NCI-H82 treated with DMSO at 0.1 percent for 48 hours (cell line): Measurements from ENCODE around the gene FGFR2.
"Not testable (repeated sequence)": the region's sequence is repeated elsewhere in the genome, so short reads cannot be mapped to it uniquely, and the experiment has no call there.

Experiments
- DNase-seq: peaks from one replicate; lab custom pipeline; 2025; ENCODE audit not compliant: unreplicated experiment; lab: John Stamatoyannopoulos, UW

Gene FGFR2

GRCh38 chr10:121525251-121526134, 72.8 kb downstream of the FGFR2 start:
- no peak for DNase-seq

GRCh38 chr10:121524157-121524817, 74.0 kb downstream of the FGFR2 start:
- DNase-seq, result no peak

GRCh38 chr10:121522831-121523230, 75.4 kb downstream of the FGFR2 start:
- no peak for DNase-seq

DNA sequence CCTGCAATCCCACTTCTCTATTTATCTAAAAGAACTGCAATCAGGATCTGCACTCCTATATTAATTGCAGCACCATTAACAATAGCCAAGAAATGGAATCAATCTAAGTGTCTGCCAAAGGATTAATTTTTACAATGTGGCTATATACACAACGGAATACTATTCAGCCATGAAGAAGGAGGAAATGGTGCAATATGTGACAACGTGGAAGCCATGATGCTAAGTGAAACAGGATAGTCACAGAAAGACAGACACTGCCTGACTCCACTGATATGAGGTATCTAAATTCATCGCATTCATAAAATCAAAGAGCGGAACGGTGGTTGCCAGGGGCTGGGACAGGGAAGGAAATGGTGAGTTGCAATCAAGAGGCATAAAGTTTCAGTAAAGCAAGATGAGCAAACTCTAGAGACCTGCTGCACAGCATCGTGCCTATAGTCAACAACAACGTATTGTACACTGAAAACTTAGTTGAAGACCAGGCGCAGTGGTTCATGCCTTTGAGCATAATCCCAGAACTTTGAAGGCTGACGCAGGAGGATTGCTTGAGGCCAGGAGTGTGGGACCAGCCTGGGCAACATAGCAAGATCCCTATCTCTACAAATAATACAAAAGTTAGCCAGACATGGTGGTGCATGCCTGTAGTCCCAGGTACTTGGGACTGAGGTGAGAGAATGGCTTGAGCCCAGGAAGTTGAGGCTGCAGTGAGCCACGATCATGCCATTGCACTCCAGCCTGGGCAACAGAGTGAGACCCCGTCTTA, 76.3 kb downstream of the FGFR2 start:
- DNase-seq, result no peak

DNA sequence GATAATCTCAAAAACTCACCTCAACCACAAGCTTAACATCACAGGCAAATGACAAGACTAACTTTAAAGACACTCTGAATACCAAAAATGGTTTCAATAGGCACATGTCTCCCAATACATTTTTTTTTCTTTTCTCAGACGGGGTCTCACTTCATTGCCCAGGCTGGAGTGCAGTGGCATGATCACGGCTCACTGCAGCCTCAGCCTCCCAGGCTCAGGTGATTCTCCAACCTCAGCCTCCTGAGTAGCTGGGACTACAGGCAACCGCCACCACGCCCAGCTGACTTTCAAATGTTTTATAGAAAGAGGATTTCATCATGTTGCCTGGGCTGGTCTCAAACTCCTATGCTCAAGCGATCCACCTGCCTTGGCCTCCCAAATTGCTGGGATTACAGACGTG, 77.7 kb downstream of the FGFR2 start:
- DNase-seq, result not testable (repeated sequence)

GRCh38 chr10:121519901-121520493, 78.2 kb downstream of the FGFR2 start:
- no peak for DNase-seq

DNA sequence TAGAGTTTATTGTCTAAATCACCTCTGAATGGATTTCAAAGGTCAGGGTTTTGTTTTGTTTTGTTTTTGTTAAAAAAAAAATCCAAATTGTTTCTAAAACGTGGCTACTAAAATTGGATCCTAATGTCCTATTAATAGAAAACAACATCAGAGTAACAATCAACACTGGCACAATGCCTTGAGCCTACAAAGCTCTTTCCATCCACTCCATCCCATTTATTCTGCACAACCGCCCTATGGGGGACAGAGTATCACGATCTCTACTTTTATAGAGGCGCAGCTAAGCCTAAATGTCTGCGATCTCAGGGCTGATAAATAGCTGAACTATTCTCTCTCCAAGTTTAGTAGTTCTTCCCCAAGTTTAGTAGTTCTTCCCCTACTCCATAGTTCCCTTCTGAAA, 78.8 kb downstream of the FGFR2 start:
- DNase-seq, result no peak

GRCh38 chr10:121518333-121518732, 79.9 kb downstream of the FGFR2 start:
- no peak for DNase-seq

- no peak for DNase-seq
Measured at GRCh38 chr10:121516093-121516865, 82.0 kb downstream of the FGFR2 start.

DNA sequence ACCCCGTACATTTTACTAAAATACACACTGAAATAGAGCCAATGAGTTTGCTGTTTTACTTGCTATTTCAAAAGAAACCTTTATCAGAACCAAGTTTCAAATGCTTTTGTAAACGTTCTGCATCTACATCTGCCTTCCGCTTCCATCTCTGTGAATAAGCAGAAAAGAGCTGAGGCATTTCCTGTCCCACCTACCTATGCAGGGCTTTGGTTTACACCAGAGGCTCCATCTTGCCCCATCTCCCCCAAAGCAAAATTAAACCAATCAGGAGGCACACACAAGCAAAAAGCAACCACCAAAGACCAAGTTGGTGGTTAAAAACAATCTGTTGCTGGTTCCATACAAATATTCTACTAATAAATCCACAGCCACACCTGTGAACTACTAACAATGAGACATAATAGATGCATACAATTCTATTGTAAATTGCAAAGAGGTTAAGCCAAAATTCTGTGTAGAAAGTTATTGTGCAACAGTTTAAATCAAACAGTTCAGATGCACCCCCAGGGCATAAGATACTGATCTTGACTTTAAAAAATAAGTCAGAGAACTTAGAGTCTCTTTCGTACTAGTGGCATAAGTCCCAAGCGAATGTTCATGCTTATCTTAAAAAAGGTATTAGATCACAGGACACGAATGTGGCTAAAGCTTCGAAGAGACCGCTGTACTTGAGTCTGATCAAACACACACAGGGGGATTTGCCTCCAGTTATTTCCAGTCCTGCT, 83.9 kb downstream of the FGFR2 start:
- DNase-seq, result no peak

- DNase-seq, result no peak
Measured at GRCh38 chr10:121511943-121512342, 86.3 kb downstream of the FGFR2 start.

- no peak for DNase-seq
Measured at GRCh38 chr10:121511460-121511859, 86.8 kb downstream of the FGFR2 start.

GRCh38 chr10:121510201-121510771, 88.0 kb downstream of the FGFR2 start:
- no peak for DNase-seq

GRCh38 chr10:121509796-121510195, 88.4 kb downstream of the FGFR2 start:
- DNase-seq, result no peak

DNA sequence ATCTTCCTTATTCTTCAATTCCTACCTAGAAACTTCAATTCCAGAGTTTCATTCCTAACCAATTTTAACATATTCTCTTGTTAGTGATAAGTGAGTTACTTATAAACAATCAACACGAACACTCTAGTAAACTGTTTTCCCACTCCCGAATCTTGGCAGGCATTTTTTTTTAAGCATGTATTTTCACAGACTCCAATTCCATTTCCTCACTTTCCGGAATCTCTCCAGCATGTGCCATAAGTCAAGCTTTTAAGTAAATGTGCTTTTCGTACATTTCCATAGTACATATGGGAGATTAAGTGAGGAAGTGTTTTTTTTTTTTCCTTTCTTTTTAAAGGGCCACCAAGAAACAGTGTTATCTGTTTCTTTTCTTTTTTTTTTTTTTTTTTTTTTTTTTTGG, 89.1 kb downstream of the FGFR2 start:
- no peak for DNase-seq

- no peak for DNase-seq
Measured at GRCh38 chr10:121503587-121504051, 94.6 kb downstream of the FGFR2 start.

- no peak for DNase-seq
Measured at GRCh38 chr10:121501796-121502195, 96.4 kb downstream of the FGFR2 start.

DNA sequence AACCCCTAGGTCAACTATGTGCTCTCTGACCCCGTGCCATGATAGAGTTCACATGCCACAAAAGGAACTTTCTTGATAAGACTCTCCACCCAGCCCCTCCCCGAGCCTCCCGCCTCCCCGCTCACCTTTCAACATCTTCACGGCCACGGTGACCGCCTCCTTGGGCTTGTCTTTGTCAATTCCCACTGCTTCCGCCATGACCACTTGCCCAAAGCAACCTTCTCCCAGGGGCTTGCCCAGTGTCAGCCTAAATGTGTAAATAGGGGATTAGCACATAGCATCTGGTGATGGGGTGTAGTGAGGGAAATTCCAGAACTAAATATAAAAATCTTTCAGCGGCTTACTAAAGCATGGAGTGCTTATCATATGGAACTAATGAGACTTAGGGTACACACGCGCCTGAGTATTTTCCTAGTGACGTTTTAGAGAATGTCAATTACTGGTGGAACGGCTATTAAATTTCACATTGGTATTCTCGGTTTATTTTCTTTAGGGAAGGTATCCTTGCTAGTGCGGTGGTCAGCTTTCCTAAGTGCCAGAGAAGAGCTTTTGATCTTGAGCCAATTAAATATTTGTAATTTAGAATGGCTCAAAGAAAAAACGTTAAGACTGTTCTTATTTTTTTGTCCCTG, 97.4 kb downstream of the FGFR2 start:
- no peak for DNase-seq
